ENCODE results near the gene ANO2. TPM values are rescaled to one million over a fixed set of nuclear protein-coding genes. Genes with fewer than 3 reads are reported as not detected.

Gene ANO2
- total RNA-seq, 1 experiment from 2014 or later = 1.2 TPM

GRCh38 chr12:5916785-5917290 lies 28.2 kb downstream of the ANO2 start:
- no peak for DNase-seq (ENCODE audit: low read depth)

GRCh38 chr12:5915511-5915910 lies 29.5 kb downstream of the ANO2 start:
- DNase-seq (ENCODE audit: low read depth) = no peak

DNA sequence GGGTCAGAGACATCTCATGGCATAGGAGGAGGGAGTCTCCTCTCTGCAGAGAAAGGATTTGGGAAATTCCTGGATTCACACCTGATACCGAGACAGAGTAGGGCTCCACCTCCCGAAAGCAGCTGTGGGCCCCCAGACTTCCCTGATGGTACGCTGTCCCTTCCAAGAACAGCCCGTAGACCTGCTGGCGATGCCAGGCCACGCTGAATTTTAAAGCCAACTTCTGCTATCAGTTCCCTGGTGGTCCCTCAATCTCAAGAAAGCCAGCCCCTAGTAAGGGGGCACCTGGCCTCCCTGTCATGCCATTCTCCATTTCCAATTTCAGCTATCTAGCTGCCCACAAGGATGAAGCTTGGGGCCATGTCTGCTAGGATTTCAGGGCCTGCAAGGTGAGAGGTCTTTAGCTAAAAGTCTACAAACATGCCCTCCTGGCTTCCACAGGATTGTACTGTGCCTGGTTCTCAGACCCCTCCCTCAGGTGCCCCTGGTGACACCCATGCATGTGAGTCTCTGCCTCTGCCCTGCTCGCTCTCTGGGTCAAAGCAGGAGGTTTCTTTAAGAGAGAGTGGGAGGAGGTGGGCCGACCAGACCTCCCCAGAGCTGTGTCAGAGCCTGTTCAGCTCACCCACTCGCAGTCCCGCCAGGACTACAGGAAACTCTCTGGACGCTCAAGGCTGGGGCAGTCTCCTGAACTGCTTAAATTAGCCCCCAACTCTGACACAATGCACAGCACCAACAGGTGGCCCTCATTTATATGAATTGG lies 30.5 kb downstream of the ANO2 start:
- no peak for DNase-seq (ENCODE audit: low read depth)

DNA sequence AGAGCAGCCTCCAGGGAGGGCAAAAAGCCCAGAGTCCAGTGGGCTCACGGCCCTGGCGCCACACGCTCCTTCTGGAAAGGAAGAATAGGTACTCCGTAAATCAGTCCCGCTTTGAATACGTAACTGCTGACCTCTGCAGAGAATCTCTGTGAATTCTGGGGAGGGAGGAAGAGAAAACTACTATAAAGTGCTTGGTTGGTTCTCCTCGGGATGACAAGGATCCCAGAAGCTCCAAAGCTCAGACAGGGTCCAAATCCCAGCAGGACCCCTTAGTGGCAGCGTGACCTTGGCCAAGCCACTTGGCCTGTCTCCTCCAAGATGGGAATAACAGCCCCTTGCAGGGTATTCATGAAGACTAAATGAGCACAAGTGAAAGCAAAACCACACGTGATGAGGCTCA lies 31.7 kb downstream of the ANO2 start:
- no peak for DNase-seq (ENCODE audit: low read depth)

GRCh38 chr12:5912437-5913334 lies 32.4 kb downstream of the ANO2 start:
- peak; percentile 55 for DNase-seq (ENCODE audit: low read depth)

- no peak for DNase-seq (ENCODE audit: low read depth)
Observed at GRCh38 chr12:5912011-5912410, 33.0 kb downstream of the ANO2 start.

GRCh38 chr12:5910790-5911548 lies 34.1 kb downstream of the ANO2 start:
- DNase-seq (ENCODE audit: low read depth) = no peak

DNA sequence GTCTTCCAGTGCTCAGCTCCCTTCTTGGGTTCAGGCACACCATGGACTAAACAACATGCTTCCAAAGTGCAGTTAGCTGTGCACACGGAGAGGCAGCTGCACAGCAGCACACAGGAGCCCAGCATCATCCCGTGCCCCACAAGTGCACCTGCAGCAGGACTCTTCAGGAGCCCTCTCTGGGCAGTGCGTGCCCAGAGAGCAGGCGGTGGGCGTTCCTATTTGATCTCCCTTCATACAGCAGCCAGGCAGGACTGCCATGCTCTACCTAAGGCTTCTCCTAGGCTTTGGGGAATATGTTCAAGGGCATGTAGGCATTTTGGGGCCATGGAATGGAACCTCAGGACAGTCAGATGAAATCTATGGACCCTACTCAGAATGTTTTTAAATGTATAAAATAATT lies 35.5 kb downstream of the ANO2 start:
- DNase-seq (ENCODE audit: low read depth) = no peak

DNA sequence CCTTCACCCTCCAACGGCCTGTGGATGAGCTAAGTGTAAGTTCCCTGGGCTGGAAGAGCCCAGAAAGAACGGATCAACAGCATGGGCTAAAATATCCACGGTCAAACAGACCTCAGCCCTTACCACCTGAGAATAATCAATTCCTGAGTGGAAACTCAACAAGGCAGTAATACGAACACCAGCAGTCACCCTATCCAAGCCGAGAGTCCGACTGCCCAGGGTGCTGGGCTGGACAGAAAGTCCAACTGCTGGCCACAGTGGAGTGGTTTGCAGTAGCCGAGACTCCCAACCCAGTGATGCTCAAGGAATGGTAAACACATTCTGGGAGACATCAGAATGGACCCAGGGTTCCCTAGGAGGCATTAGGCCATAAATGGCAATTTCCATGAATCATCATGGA lies 36.8 kb downstream of the ANO2 start:
- no peak for DNase-seq (ENCODE audit: low read depth)

DNA sequence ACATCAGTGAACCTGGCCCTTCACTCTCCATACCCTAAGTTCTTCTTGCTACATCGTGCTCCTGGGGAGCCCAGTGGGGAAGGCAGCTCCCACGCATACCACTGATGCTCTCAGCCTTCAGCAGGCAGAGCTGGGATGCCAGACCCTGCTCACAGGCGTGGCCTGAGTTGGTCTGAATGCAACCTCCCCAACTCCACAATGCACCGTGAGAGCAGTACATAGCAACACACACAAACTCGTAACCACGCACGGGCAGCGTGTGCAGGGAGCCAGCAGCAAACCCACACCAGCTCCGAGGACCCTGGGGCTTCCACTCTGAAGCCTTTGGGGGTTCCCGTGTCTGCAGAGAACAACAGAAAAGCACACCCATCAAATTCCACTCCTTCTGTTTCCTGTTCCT lies 37.3 kb downstream of the ANO2 start:
- no peak for DNase-seq (ENCODE audit: low read depth)

DNA sequence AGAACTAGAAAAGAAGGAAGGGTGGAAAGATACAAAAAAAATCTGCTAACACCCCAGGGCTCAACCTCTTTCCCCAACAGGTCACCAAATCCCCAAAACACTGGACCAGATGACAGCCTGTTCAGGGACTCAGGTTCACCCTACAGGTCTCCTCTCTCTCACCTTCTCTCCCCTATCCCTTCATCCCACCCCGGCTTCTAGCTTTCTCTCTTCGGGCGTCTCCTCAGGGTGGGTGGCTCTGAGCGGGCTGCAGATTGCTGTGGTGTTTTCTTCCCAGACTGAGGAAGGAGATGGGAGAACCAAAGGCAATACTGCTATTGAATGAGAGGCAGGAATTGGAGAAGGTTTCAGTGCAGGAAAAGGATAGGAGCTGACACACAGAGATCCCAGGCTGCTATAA lies 39.3 kb downstream of the ANO2 start:
- DNase-seq (ENCODE audit: low read depth) = no peak

GRCh38 chr12:5904969-5905368 lies 40.1 kb downstream of the ANO2 start:
- no peak for DNase-seq (ENCODE audit: low read depth)

DNA sequence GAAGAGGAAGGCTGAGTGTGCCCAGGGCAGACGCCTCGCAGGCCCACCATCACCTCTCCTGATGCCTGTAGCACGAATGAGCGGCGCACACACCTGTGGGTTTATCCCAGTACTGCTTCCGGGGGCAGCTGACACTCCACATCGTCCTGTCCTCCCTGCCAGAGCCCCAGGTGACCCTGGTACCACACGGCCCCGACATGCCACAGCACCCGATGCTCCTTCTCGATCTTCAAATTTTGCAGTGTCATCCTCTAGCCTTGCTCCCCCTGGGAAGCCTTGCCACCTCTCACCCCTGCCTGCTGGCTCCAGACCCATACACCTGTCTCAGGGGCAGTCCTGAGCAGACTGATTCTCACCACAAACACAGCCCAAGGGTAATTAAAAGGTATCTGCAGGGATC lies 40.6 kb downstream of the ANO2 start:
- DNase-seq (ENCODE audit: low read depth) = no peak

GRCh38 chr12:5902736-5903135 lies 42.3 kb downstream of the ANO2 start:
- no peak for DNase-seq (ENCODE audit: low read depth)

DNA sequence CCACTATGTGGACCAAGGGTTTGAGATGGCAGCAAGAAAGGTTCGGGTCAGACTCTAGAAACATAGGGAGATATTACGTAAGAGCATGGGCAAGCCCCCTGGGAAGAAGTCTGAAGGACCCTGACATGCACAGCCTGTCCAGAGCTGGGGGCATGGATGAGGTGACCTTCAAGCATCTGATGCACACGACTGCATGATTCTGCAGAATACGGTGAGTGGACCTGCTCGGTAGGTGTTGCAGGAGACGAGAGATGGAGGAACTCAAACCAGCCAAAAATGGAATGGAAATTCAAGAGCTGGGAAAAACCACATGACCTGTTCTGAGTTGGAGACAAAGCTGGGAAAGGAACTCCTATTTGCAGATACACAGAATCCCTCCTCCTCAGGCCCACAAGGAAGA lies 43.6 kb downstream of the ANO2 start:
- no peak for DNase-seq (ENCODE audit: low read depth)

- DNase-seq (ENCODE audit: low read depth) = no peak
Observed at GRCh38 chr12:5900533-5901205, 44.4 kb downstream of the ANO2 start.

DNA sequence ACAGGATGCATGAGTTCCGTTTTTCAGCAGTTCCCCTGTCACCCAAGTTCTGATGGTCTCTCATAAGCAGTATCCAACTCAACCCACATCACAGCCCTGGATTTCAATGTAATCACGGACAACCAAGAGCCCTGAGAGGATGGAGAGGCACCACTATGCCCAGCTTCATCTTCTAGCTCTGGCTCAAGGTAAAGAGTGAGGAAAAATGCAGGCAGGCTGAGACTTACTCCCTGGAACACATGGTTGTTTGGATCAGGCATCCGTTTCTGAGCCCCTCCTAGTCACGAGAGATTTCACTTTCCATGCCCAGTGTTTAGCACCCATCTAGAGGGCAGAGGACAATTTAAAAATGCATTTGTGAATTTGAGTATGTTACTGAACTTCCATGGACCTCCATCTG lies 45.0 kb downstream of the ANO2 start:
- no peak for DNase-seq (ENCODE audit: low read depth)

DNA sequence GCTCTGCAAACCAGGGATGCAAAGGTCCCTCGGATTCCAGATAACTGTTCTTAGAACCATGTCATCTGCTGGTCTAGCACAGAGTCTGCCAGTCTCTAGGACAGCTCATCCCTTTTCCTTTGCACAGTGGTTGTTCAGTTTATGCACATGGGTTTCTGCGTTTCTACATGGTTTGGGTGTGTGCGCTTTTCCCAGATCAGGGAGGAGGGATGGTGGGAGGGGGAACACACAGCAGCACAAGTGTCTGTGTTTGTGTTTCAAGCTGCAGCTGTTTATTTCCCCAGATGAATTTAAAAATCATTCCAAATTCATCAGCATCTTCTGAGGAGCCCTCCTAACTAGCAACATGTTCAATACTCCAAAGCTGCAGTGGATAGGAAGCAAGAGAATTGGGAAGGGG lies 45.4 kb downstream of the ANO2 start:
- no peak for DNase-seq (ENCODE audit: low read depth)

DNA sequence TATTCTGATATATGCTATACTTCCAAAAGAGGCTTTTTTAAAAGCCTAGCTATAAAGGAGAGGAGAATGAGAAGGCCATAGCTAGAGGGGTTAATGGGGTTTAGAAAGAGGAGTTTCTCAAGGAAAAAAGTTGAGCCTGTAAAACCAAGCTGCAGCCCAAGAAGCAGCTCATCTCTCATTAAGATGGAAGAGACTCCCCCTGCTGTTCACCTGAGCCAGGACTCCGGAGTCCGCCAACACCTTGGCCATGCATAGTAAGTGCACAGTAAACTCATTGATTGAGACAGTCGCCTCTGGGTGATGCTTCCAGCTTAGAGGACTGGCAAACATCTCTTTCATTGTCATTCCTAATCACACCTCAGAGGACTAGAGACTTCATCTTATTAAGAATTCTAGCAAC lies 46.2 kb downstream of the ANO2 start:
- DNase-seq (ENCODE audit: low read depth) = no peak

GRCh38 chr12:5889381-5890047 lies 55.5 kb downstream of the ANO2 start:
- DNase-seq (ENCODE audit: low read depth) = no peak

DNA sequence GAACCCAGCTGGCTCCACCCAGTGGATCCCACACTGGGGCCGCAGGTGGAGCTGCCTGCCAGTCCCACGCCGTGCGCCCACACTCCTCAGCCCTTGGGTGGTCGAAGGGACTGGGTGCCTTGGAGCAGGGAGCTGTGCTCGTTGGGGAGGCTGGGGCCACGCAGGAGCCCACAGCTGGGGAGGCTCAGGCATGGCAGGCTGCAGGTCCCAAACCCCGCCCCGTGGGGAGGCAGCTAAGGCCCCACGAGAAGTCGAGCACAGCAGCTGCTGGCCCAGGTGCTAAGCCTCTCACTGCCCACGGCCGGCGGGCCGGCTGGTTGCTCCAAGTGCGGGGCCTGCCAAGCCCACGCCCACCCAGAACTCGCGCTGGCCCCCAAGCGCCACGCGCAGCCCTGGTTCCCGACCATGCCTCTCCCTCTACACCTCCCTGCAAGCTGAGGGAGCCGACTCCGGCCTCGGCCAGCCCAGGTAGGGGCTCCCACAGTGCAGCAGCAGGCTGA lies 56.2 kb downstream of the ANO2 start:
- DNase-seq (ENCODE audit: low read depth) = no peak

Data from Daoy (cell line).